GM12872 (cell line): ENCODE measurements around the gene LAMA5.

Experiments
- CTCF ChIP-seq: IDR thresholded peaks from 3 replicates; pipeline ENCODE4 v1.5.1; 2011; ENCODE audit warnings: low read depth, mild to moderate bottlenecking, low read length, moderate library complexity; ENCODE audit not compliant: insufficient read depth

LAMA5 gene

GRCh38 chr20:62259294-62259565 is 107.9 kb downstream of the LAMA5 start:
- TF ChIP-seq CTCF = no peak
